GM12874 (cell line): ENCODE measurements around the gene TMCC2.

Source experiments
- TF ChIP-seq, protein P1 (sequence below): IDR thresholded peaks from 2 replicates; pipeline ENCODE4 v1.5.1; 2011; ENCODE audit warnings: low read depth, mild to moderate bottlenecking, control low read depth, low read length, moderate library complexity; ENCODE audit not compliant: insufficient read depth

The TMCC2 gene

DNA sequence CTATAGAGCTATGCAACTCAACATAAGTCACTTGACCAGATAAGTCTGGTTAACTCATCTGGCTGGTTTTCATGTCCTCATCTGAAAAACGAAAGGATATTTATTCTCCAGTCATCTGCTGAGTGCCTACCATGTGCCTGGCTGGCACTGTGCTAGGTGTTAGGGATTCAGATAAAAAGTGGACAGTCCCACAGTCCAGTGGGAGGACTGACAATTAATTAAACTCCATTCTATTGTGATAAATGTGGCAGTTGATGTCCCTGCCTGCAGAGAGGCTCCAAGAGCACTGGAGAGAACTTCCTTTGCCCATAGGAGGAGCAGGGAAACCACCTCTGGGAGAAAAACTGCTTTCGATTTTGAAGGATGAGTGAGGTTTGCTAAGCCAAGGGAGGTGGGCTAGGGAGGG is 88.4 kb downstream of the TMCC2 start:
- TF ChIP-seq, protein P1, sequence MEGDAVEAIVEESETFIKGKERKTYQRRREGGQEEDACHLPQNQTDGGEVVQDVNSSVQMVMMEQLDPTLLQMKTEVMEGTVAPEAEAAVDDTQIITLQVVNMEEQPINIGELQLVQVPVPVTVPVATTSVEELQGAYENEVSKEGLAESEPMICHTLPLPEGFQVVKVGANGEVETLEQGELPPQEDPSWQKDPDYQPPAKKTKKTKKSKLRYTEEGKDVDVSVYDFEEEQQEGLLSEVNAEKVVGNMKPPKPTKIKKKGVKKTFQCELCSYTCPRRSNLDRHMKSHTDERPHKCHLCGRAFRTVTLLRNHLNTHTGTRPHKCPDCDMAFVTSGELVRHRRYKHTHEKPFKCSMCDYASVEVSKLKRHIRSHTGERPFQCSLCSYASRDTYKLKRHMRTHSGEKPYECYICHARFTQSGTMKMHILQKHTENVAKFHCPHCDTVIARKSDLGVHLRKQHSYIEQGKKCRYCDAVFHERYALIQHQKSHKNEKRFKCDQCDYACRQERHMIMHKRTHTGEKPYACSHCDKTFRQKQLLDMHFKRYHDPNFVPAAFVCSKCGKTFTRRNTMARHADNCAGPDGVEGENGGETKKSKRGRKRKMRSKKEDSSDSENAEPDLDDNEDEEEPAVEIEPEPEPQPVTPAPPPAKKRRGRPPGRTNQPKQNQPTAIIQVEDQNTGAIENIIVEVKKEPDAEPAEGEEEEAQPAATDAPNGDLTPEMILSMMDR = no peak

DNA sequence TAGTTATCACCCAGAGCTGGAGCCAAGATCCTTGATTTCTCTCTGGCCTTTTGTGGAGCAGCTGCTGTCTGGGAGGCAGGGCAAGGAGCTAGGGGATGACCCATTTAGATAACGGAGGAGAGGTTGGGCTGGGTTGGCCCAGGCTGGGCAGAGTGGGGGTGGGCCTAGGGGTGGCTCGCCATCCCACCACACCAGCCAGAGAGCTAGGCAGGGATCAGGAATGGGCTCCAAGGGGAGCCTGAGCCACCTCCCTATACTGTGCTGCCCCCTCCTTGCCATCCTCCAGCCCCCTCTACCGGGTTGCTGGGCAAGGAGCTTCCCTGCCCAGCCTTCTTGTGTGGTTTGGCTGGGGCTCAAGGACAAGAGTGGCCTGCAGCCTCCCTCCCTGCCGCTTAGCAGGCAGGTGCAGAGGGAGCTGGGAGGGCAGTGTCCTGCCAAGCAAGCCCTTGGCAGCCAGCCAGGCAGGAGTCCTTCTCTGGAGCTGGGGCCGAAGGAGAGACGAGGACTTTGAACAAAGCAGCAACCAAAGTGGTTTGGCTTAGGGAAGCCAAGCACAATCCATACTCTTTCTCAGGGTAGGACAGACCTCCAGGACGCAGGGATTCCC is 89.7 kb downstream of the TMCC2 start:
- TF ChIP-seq, protein P1 = no peak

DNA sequence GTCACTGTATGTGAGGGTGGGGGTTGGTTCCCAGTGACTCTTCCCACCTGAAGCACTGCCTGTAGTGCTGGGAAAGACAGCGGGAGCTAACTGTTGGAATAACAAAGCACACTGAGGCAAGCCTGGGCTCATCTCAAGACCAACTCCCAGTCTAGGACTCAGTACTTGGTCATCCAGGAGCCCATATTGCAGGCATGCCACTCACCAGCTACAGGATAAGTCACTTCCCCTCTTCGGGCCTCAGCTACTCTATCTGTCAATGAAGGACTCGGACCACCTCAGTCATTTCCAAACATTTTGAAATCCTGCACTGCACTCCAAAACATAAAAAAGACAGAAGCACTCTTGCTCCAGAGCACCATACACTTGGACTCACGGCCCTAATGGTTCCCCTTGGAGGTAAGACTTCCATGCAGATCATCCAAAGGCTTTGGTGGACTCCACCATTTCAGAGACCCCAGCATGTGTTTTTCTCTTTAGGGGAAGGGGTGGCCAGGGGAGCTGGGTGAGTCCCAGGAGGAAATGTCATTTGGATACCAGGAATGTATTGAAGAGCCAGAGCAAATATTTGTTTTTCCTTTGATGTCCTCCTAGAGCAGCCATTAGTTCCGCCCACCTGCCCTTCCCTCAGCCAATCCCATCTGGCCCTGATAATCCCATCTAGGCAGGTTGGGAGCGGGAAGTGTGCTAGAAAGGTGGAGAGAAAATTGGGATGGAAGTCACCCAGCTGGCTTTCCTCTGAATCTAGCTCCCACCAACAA is 90.7 kb downstream of the TMCC2 start:
- TF ChIP-seq, protein P1 = no peak

DNA sequence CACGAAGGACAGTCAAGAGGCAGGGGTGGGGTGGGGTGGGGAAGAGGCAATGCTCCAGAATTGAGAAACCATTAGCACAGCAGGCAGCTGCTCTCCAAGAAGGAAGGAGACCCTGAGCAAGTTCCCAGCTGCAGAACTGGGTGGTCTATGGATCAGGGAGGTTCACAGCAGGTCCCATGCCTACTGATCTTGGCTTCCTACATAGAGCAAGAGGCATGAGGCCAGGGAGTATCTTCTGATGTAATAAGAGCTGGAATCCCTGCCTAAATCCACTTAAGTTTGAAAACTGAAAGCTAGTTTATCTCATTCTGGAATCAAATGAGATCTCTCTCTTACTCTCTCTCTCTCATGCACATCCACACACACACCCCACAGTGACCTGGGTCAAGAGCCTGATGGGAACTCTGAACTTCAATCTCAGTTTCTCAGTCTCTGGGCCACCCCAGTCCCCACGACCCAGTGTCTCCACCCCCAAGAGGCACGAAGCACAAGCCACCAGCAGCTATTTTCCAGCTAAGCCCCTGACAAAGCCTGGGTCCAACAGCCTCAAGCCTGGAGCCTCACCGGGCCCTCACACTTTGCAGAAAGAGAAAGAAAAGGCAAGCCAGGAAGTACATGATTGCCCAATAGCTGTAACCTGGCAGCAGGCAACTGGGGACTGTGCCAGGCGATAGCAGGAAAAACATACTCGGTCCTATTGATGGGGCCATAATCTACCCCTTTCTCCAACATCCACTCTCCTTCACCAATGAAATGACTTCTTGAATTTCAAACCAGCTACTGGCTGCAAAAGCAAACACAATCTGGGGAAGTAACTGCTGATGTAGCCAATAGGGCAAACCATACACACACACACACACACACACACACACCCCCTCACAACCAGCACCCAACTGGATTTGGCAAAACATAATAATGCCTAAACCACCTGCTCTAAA is 91.6 kb downstream of the TMCC2 start:
- TF ChIP-seq, protein P1 = no peak

DNA sequence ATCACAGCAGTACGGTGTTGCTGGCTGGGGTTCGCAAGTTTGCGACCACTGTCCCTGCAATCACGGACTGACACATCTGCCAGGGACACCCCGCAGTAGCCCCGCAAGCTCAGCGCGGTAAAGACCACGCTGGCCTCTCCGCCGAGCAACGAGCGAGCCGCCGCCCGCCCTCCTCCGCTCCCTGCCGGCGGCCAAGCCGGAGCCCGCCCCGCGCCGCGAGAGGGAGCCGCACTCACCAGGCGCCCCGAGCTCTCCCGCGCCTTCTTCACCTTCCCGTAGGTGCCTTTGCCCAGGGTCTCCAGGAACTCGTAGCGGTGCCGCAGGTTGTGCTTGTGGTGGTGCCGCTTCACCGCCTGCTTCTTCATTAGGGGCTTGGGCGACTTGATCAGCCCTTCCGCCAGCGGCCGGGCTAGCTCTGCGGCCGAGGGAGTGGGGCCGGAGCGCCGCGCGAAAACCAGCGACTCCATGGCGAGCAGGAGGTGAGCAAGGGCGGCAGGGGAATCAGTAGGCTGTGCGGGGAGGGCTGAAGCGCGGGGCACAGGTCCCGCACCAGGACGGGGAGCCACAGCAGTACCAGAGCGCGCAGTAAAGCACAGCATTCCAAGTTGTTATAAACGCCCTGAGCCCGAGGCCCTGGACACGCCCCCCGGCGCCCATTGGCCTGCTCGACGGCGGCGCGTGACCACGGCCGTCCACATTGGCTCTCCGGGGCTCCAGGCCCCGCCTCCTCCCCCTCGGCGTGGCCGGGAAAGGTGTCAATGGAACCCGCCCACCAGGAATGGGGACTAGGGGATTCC is 93.6 kb downstream of the TMCC2 start, which contains the start of gene NUAK2:
TSS of gene NUAK2 (minus strand) at position 584 of the 797 bp plus-strand sequence. CDS start at position 467, 117 bp downstream.
- TF ChIP-seq, protein P1 = 0 out of 2 replicates have a peak, but pooled peaks have one; percentile 36

DNA sequence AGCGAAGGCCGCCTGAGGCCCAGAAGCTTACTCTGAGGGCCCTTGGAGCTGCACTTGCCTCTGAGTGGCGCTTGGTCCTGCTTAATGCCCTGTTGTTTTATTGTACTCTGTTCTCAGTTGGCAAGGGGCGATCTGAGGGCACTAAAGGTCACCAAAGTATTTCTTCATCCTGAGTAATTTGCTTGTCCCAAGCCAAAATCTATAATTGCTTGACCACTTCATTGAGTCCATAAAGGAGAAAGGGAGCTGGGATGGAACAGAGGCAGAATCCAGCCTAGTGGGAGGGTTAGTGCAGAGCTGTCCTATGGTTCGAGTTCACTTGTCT is 94.2 kb downstream of the TMCC2 start:
- TF ChIP-seq, protein P1 = no peak
